Stimulated activated CD4-positive, alpha-beta T cell treated with anti-CD3 and anti-CD28 coated beads, Interleukin-4, amount 100 ng/mL, for 24 hours (primary cell): ENCODE measurements around the gene FCAMR.
"Not testable (repeated sequence)": the region's sequence is repeated elsewhere in the genome, so short reads cannot be mapped to it uniquely, and the experiment has no call there.

Source experiments
- DNase-seq: peaks from one replicate; pipeline ENCODE4 v3.0.0-alpha.2; 2020

FCAMR gene

GRCh38 chr1:206930210-206930798, 40.0 kb downstream of the FCAMR start:
- DNase-seq, result peak; percentile 49

- DNase-seq, result no peak
Measured at GRCh38 chr1:206929524-206929923, 40.7 kb downstream of the FCAMR start.

- DNase-seq, result no peak
Measured at GRCh38 chr1:206926286-206926685, 44.0 kb downstream of the FCAMR start.

GRCh38 chr1:206925106-206925736, 45.0 kb downstream of the FCAMR start:
- peak; percentile 53 for DNase-seq

GRCh38 chr1:206924592-206925105, 45.6 kb downstream of the FCAMR start:
- DNase-seq, result no peak

- DNase-seq, result not testable (repeated sequence)
Measured at GRCh38 chr1:206923961-206924557, 46.2 kb downstream of the FCAMR start.

GRCh38 chr1:206923009-206923960, 47.0 kb downstream of the FCAMR start:
- DNase-seq, result peak; percentile 76

- DNase-seq, result no peak
Measured at GRCh38 chr1:206922524-206922923, 47.7 kb downstream of the FCAMR start.

- DNase-seq, result peak; percentile 47
Measured at GRCh38 chr1:206921772-206922265, 48.4 kb downstream of the FCAMR start, which contains the start of gene FCMR. Gene FCMR (minus strand): TSS chr1:206921941. CDS start chr1:206921854, 87 bp downstream.

- no peak for DNase-seq
Measured at GRCh38 chr1:206918076-206918475, 52.2 kb downstream of the FCAMR start.

- no peak for DNase-seq
Measured at GRCh38 chr1:206916000-206916709, 54.1 kb downstream of the FCAMR start.

- no peak for DNase-seq
Measured at GRCh38 chr1:206915030-206915735, 55.1 kb downstream of the FCAMR start.

GRCh38 chr1:206913766-206914537, 56.3 kb downstream of the FCAMR start:
- DNase-seq, result no peak

GRCh38 chr1:206912445-206913095, 57.7 kb downstream of the FCAMR start:
- DNase-seq, result peak; percentile 74

GRCh38 chr1:206911064-206911663, 59.1 kb downstream of the FCAMR start:
- peak; percentile 49 for DNase-seq

- no peak for DNase-seq
Measured at GRCh38 chr1:206909883-206910318, 60.4 kb downstream of the FCAMR start.

GRCh38 chr1:206909161-206909882, 60.9 kb downstream of the FCAMR start:
- DNase-seq, result peak; percentile 42

GRCh38 chr1:206908038-206908437, 62.2 kb downstream of the FCAMR start:
- DNase-seq, result no peak
